H9 (cell line): ENCODE measurements around the gene S100A4. TPM values are rescaled to one million over a fixed set of nuclear protein-coding genes. Genes with fewer than 3 reads are reported as not detected.

Source experiments
- DNase-seq: peaks from one replicate; pipeline ENCODE4 v3.0.0-alpha.2; 2017
- H2AFZ ChIP-seq: one replicate; pipeline ENCODE4 v1.6.1; 2013; ENCODE audit warnings: mild to moderate bottlenecking, low read length, control low read depth, moderate library complexity
- H2AK5ac ChIP-seq: 2 replicates; pipeline ENCODE4 v1.6.1; 2013; ENCODE audit warnings: low read length, control low read depth, mixed read lengths; ENCODE audit not compliant: insufficient read length
- H2BK120ac ChIP-seq: one replicate; pipeline ENCODE4 v1.6.1; 2013; ENCODE audit warnings: low read depth, mild to moderate bottlenecking, low read length, control low read depth, inconsistent platforms; ENCODE audit not compliant: poor library complexity, severe bottlenecking
- H2BK12ac ChIP-seq: 2 replicates; pipeline ENCODE4 v1.6.1; 2013; ENCODE audit warnings: low read length, control low read depth, mixed read lengths, low read depth; ENCODE audit not compliant: insufficient read length
- H2BK15ac ChIP-seq: 2 replicates; pipeline ENCODE4 v1.6.1; 2013; ENCODE audit warnings: low read depth, low read length, control low read depth
- H2BK20ac ChIP-seq: one replicate; pipeline ENCODE4 v1.6.1; 2013; ENCODE audit warnings: low read depth, mild to moderate bottlenecking, low read length, control low read depth, inconsistent platforms; ENCODE audit not compliant: poor library complexity, severe bottlenecking
- H2BK5ac ChIP-seq: 2 replicates; pipeline ENCODE4 v1.6.1; 2013; ENCODE audit warnings: low read length, control low read depth, mixed read lengths; ENCODE audit not compliant: insufficient read length
- H3K14ac ChIP-seq: 2 replicates; pipeline ENCODE4 v1.6.1; 2013; ENCODE audit warnings: low read length, control low read depth; ENCODE audit not compliant: insufficient read depth
- H3K18ac ChIP-seq: 2 replicates; pipeline ENCODE4 v1.6.1; 2013; ENCODE audit warnings: low read depth, mild to moderate bottlenecking, mixed read lengths, low read length, control low read depth; ENCODE audit not compliant: insufficient read length
- H3K23ac ChIP-seq: 2 replicates; pipeline ENCODE4 v1.6.1; 2013; ENCODE audit warnings: low read length, control low read depth, mixed read lengths, low read depth; ENCODE audit not compliant: insufficient read length
- H3K23me2 ChIP-seq: 2 replicates; pipeline ENCODE4 v1.6.1; 2013; ENCODE audit warnings: low read depth, mild to moderate bottlenecking, mixed read lengths, low read length, control low read depth; ENCODE audit not compliant: insufficient read length, poor library complexity, severe bottlenecking
- H3K27ac ChIP-seq: 2 replicates; pipeline ENCODE4 v1.5.1; 2013; ENCODE audit warnings: low read length, control low read depth, mixed read lengths, low read depth; ENCODE audit not compliant: insufficient read length
- H3K27me3 ChIP-seq: 2 replicates; pipeline ENCODE4 v1.6.1; 2013; ENCODE audit warnings: low read length, control low read depth, inconsistent platforms; ENCODE audit not compliant: insufficient read depth
- H3K4ac ChIP-seq: 2 replicates; pipeline ENCODE4 v1.6.1; 2013; ENCODE audit warnings: low read depth, mild to moderate bottlenecking, control low read depth, inconsistent platforms, low read length, moderate library complexity
- H3K4me1 ChIP-seq: 2 replicates; pipeline ENCODE4 v1.6.1; 2013; ENCODE audit warnings: low read length, control low read depth, inconsistent platforms; ENCODE audit not compliant: insufficient read depth
- H3K4me2 ChIP-seq: 2 replicates; pipeline ENCODE4 v1.6.1; 2013; ENCODE audit warnings: low read length, control low read depth, mixed read lengths; ENCODE audit not compliant: insufficient read length, insufficient read depth
- H3K56ac ChIP-seq: 2 replicates; pipeline ENCODE4 v1.6.1; 2013; ENCODE audit warnings: low read depth, mild to moderate bottlenecking, mixed read lengths, low read length, control low read depth; ENCODE audit not compliant: insufficient read length
- H3K79me1 ChIP-seq: 2 replicates; pipeline ENCODE4 v1.6.1; 2013; ENCODE audit warnings: low read depth, mild to moderate bottlenecking, moderate library complexity, low read length, control low read depth, inconsistent platforms; ENCODE audit not compliant: insufficient read depth, poor library complexity, severe bottlenecking
- H3K79me2 ChIP-seq: 2 replicates; pipeline ENCODE4 v1.6.1; 2013; ENCODE audit warnings: low read length, control low read depth, inconsistent platforms; ENCODE audit not compliant: insufficient read depth
- H3K9ac ChIP-seq: 2 replicates; pipeline ENCODE4 v1.6.1; 2013; ENCODE audit warnings: low read length, control low read depth, mixed read lengths; ENCODE audit not compliant: insufficient read length; ENCODE audit errors: extremely low read depth
- H3K9me3 ChIP-seq: one replicate; pipeline ENCODE4 v1.6.1; 2013; ENCODE audit warnings: low read depth, low read length, inconsistent platforms; ENCODE audit not compliant: control insufficient read depth
- H3T11ph ChIP-seq: one replicate; pipeline ENCODE4 v1.6.1; 2013; ENCODE audit warnings: mild to moderate bottlenecking, low read length, control low read depth, inconsistent platforms
- H4K20me1 ChIP-seq: one replicate; pipeline ENCODE4 v1.6.1; 2013; ENCODE audit not compliant: control insufficient read depth, insufficient read length, insufficient read depth
- H4K5ac ChIP-seq: 2 replicates; pipeline ENCODE4 v1.6.1; 2013; ENCODE audit warnings: low read depth, mild to moderate bottlenecking, mixed read lengths, low read length, control low read depth; ENCODE audit not compliant: insufficient read length
- H4K8ac ChIP-seq: replicated peaks from 2 replicates; pipeline ENCODE4 v1.6.1; 2013; ENCODE audit warnings: low read length, control low read depth, mixed read lengths, low read depth; ENCODE audit not compliant: insufficient read length
- H4K91ac ChIP-seq: 2 replicates; pipeline ENCODE4 v1.6.1; 2013; ENCODE audit warnings: low read depth, mild to moderate bottlenecking, moderate library complexity, mixed read lengths, low read length, control low read depth; ENCODE audit not compliant: insufficient read length
- H3K27ac Mint-ChIP-seq, 3 experiments: 2 replicates in 2 of 3; 3 replicates in 1 of 3; pipeline ENCODE4 v1.8.0; 2020 to 2021; ENCODE audit warnings: mixed read lengths in 3 of 3, mild to moderate bottlenecking in 1 of 3, moderate library complexity in 1 of 3
- H3K27me3 Mint-ChIP-seq: 2 replicates; pipeline ENCODE4 v1.8.0; 2021; ENCODE audit warnings: low read depth, mild to moderate bottlenecking, moderate library complexity, mixed read lengths
- H3K36me3 Mint-ChIP-seq, 3 experiments: 2 replicates in 2 of 3; 3 replicates in 1 of 3; pipeline ENCODE4 v1.8.0; 2020 to 2021; ENCODE audit warnings: low read depth in 3 of 3, mixed read lengths in 3 of 3; ENCODE audit not compliant: insufficient read depth in 1 of 3
- H3K4me1 Mint-ChIP-seq, 2 experiments: 2 replicates each; pipeline ENCODE4 v1.8.0; 2020; ENCODE audit warnings: mixed read lengths in 2 of 2
- H3K4me3 Mint-ChIP-seq, 2 experiments: 2 replicates in 1 of 2; 3 replicates in 1 of 2; pipeline ENCODE4 v1.8.0; 2020 to 2021; ENCODE audit warnings: mild to moderate bottlenecking in 2 of 2, mixed read lengths in 2 of 2, moderate library complexity in 1 of 2
- H3K9me3 Mint-ChIP-seq, 2 experiments: 2 replicates in 1 of 2; 3 replicates in 1 of 2; pipeline ENCODE4 v1.8.0; 2020; ENCODE audit warnings: mild to moderate bottlenecking in 2 of 2, mixed read lengths in 2 of 2, moderate library complexity in 1 of 2
- CTCF ChIP-seq: fragments of 200-600 bp; sonication (generic); conservative IDR thresholded peaks from 3 replicates; pipeline ENCODE4 v1.8.0; 2021; ENCODE audit warnings: antibody characterized with exemption, mild to moderate bottlenecking
- WGBS: extraction: QIAGEN DNeasy Blood & Tissue Kit; methylation state at CpG from one replicate; pipeline ENCODE4 v1.1.7; 2013; ENCODE audit warnings: missing lambda C conversion rate, low lambda C conversion rate, mixed read lengths; ENCODE audit not compliant: insufficient read length; ENCODE audit errors: extremely low coverage; 5-methylcytosine and 5-hydroxymethylcytosine counted together
- total RNA-seq: library from RNA; stranded (reverse); gene quantifications from 2 replicates; pipeline ENCODE4 v1.2.1, GENCODE V29; 2021

Gene S100A4
- total RNA-seq, 1 experiment from 2014 or later, result 9.0 TPM

- H2BK5ac ChIP-seq, result no peak overlapping the region
- H3K4me1 Mint-ChIP-seq, result peaks cover 46 to 64% of the 10 kb centered on the region in 2 experiments
- DNase-seq, result peak; percentile 17
- no peak for TF ChIP-seq CTCF
- no peak overlapping the region for H2BK20ac ChIP-seq
- no peak overlapping the region for H3K56ac ChIP-seq
- no peaks in the 10 kb centered on the region for H4K20me1 ChIP-seq
- no peaks in the 10 kb centered on the region for H3K23me2 ChIP-seq
- no peak overlapping the region for H3K27ac ChIP-seq
- H3T11ph ChIP-seq, result no peak overlapping the region
- no peak overlapping the region for H2BK12ac ChIP-seq
- no peaks in the 10 kb centered on the region for H3K9me3 Mint-ChIP-seq
- H3K23ac ChIP-seq, result no peak overlapping the region
- no peaks in the 10 kb centered on the region for H3K9me3 ChIP-seq
- no peaks in the 10 kb centered on the region for H3K79me2 ChIP-seq
- no peaks in the 10 kb centered on the region for H3K36me3 Mint-ChIP-seq
- H3K9ac ChIP-seq, result no peak overlapping the region
- no peak overlapping the region for H4K8ac ChIP-seq
- H3K14ac ChIP-seq, result no peak overlapping the region; the same call in 1 of the 2 replicates
- H3K4ac ChIP-seq, result no peak overlapping the region
- no peaks in the 10 kb centered on the region for H3K79me1 ChIP-seq
- H3K27ac Mint-ChIP-seq, result peak overlapping the region in 1 of 3 experiments; percentile 46; a peak in 1 of 7 replicates
- no peak overlapping the region for H2AK5ac ChIP-seq
- no peak overlapping the region for H3K18ac ChIP-seq
- no peak overlapping the region for H4K5ac ChIP-seq
- no peak overlapping the region for H2AFZ ChIP-seq
- H4K91ac ChIP-seq, result no peak overlapping the region
- H3K4me2 ChIP-seq, result no peak overlapping the region
- H3K4me3 Mint-ChIP-seq, result peak overlapping the region in 1 of 2 experiments; percentile 18; a peak in 2 of 5 replicates
- no CpG with 5 or more reads among the region's 6 CpGs for WGBS
- no peaks in the 10 kb centered on the region for H3K27me3 ChIP-seq
- H3K27me3 Mint-ChIP-seq, result no peaks in the 10 kb centered on the region; the same call in 1 of the 2 replicates
- H2BK15ac ChIP-seq, result no peak overlapping the region
- H2BK120ac ChIP-seq, result no peak overlapping the region
- H3K4me1 ChIP-seq, result peaks cover 3% of the 10 kb centered on the region; the same call in 1 of the 2 replicates
Measured at GRCh38 chr1:153549741-153550397, 4.3 kb upstream of the S100A4 start.
